GM12891 (cell line): ENCODE measurements around the gene PPM1F.
"Not testable (repeated sequence)": the region's sequence is repeated elsewhere in the genome, so short reads cannot be mapped to it uniquely, and the experiment has no call there.

ENCODE experiments used
- DNase-seq: peaks from one replicate; pipeline ENCODE4 v3.0.0; 2011; ENCODE audit warnings: low spot score; ENCODE audit not compliant: insufficient read length
- FAIRE-seq: peaks from 2 replicates; lab custom pipeline; 2011; peaks lifted over from hg19 to GRCh38; lab: Jason Lieb, UNC
- PAX5 ChIP-seq: IDR thresholded peaks from 2 replicates; pipeline ENCODE4 v1.6.1; 2011; ENCODE audit warnings: low read length, moderate library complexity, mild to moderate bottlenecking; ENCODE audit not compliant: insufficient read depth, severe bottlenecking
- POLR2A ChIP-seq: IDR thresholded peaks from 2 replicates; pipeline ENCODE4 v1.6.1; 2011; ENCODE audit warnings: low read depth, low read length, control low read depth
- POLR2AphosphoS5 ChIP-seq: IDR thresholded peaks from 2 replicates; pipeline ENCODE4 v1.6.1; 2011; ENCODE audit warnings: low read depth, low read length, control low read depth
- POU2F2 ChIP-seq: IDR thresholded peaks from 2 replicates; pipeline ENCODE4 v1.6.1; 2011; ENCODE audit warnings: low read depth, mild to moderate bottlenecking, control low read depth, low read length, moderate library complexity
- SPI1 ChIP-seq: IDR thresholded peaks from 2 replicates; pipeline ENCODE4 v1.6.1; 2011; ENCODE audit warnings: low read depth, low read length, control low read depth
- TAF1 ChIP-seq: IDR thresholded peaks from 2 replicates; pipeline ENCODE4 v1.6.1; 2011; ENCODE audit warnings: low read depth, low read length, control low read depth

PPM1F gene

DNA sequence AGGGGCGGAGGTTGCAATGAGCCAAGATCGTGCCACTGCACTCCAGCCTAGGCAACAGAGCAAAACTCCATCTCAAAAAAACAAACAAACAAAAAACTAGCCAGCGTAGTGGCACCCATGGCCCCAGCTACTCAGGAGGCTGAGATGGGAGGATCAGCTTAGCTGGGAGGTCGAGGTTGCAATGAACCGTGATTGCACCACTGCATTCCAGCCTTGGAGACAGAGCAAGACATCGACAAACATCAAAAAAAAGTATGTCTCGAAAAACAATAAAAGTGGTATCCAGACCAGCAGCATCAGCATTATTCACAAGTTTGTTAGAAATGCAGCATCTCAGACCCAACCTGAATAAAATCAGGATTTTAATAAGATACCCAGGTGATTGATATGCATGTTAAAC, 79.0 kb downstream of the PPM1F start:
- FAIRE-seq: no peak
- no peak for DNase-seq
- TF ChIP-seq POLR2AphosphoS5 (no peak), POU2F2 (no peak), SPI1 (no peak), TAF1 (no peak), POLR2A (no peak), PAX5 (no peak)

DNA sequence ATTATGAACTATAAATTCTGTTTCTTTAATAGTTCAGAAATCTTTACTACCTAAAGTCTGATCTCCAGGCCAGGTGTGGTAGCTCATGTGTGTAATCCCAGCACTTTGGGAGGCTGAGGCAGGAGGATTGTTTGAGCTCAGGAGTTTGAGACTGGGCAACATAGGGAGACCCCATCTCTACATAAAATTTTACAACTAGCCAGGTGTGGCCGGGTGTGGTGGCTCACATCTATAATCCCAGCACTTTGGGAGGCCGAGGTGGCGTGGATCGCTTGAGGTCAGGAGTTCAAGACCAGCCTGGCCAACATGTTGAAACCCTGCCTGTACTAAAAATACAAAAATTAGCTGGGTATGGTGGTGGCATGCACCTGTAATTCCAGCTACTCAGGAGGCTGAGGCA, 79.9 kb downstream of the PPM1F start:
- not testable (repeated sequence) for FAIRE-seq, DNase-seq
